NCI-H446 treated with DMSO at 0.1 percent for 48 hours (cell line): ENCODE data around the gene GBP1.

ENCODE experiments used
- DNase-seq: peaks from one replicate; lab custom pipeline; 2025; lab: John Stamatoyannopoulos, UW

Gene GBP1

GRCh38 chr1:89008511-89008910 lies 56.5 kb downstream of the GBP1 start:
- no peak for DNase-seq

- peak; percentile 21 for DNase-seq
Observed at GRCh38 chr1:89005286-89006151, 59.5 kb downstream of the GBP1 start.
